DND-41 (cell line): ENCODE data around the gene MAN2B2.

Experiments
- ATAC-seq: fragments of 200-7000 bp; cut with Tn5 transposase; 3 replicates; pipeline ENCODE4 v1.9.1; 2021; ENCODE audit warnings: low read depth; ENCODE audit not compliant: insufficient read depth
- DNase-seq: peaks from one replicate; pipeline ENCODE4 v3.0.0-alpha.2; 2020
- H2AFZ ChIP-seq: 2 replicates; pipeline ENCODE4 v1.6.0; 2012; ENCODE audit warnings: low read depth, low read length
- H3K27ac ChIP-seq: 2 replicates; pipeline ENCODE4 v1.5.1; 2012; ENCODE audit warnings: low read length, inconsistent platforms
- H3K27me3 ChIP-seq: fragments of 200-600 bp; sonication (generic); 2 replicates; pipeline ENCODE4 v1.6.0; 2012; ENCODE audit warnings: low read length, mild to moderate bottlenecking, inconsistent platforms; ENCODE audit not compliant: insufficient read depth, poor library complexity
- H3K36me3 ChIP-seq: 2 replicates; pipeline ENCODE4 v1.5.1; 2012; ENCODE audit warnings: low read length, inconsistent platforms; ENCODE audit not compliant: insufficient read depth
- H3K4me1 ChIP-seq: 2 replicates; pipeline ENCODE4 v1.5.1; 2012; ENCODE audit warnings: mild to moderate bottlenecking, low read length; ENCODE audit not compliant: insufficient read depth
- H3K4me2 ChIP-seq: 2 replicates; pipeline ENCODE4 v1.6.0; 2012; ENCODE audit warnings: mild to moderate bottlenecking, moderate library complexity, low read length, inconsistent platforms; ENCODE audit not compliant: insufficient read depth
- H3K4me3 ChIP-seq, 2 experiments: fragments of 200-600 bp in 1 of 2; shearing (Covaris generic) in 1 of 2; 2 replicates each; pipeline ENCODE4 v1.5.1; 2012 to 2016; ENCODE audit warnings: inconsistent platforms in 2 of 2, low read length in 2 of 2, mild to moderate bottlenecking in 2 of 2, low read depth in 1 of 2, moderate library complexity in 1 of 2
- H3K79me2 ChIP-seq: 2 replicates; pipeline ENCODE4 v1.6.0; 2012; ENCODE audit warnings: low read length, inconsistent platforms; ENCODE audit not compliant: insufficient read depth
- H3K9ac ChIP-seq: 2 replicates; pipeline ENCODE4 v1.6.0; 2012; ENCODE audit warnings: low read depth, mild to moderate bottlenecking, inconsistent platforms, low read length, moderate library complexity
- H3K9me3 ChIP-seq: 2 replicates; pipeline ENCODE4 v1.5.1; 2012; ENCODE audit warnings: low read length, moderate library complexity, mild to moderate bottlenecking, inconsistent platforms; ENCODE audit not compliant: insufficient read depth, severe bottlenecking
- H4K20me1 ChIP-seq: 2 replicates; pipeline ENCODE4 v1.6.0; 2012; ENCODE audit warnings: low read length; ENCODE audit not compliant: insufficient read depth
- CTCF ChIP-seq: IDR thresholded peaks from 2 replicates; pipeline ENCODE4 v1.5.1; 2012; ENCODE audit warnings: borderline replicate concordance, low read length, moderate library complexity, mild to moderate bottlenecking; ENCODE audit not compliant: poor library complexity, severe bottlenecking; ENCODE audit errors: extremely low read depth
- EZH2 ChIP-seq: IDR thresholded peaks from 3 replicates; pipeline ENCODE4 v1.6.1; 2012; ENCODE audit warnings: borderline replicate concordance, low read depth, mild to moderate bottlenecking, moderate library complexity, low read length, inconsistent platforms; ENCODE audit not compliant: severe bottlenecking

Gene MAN2B2

GRCh38 chr4:6532658-6533057 lies 42.3 kb upstream of the MAN2B2 start:
- Histone ChIP-seq H3K4me3 (no peak overlapping the region), H3K9ac (no peak overlapping the region), H3K4me2 (no peak overlapping the region), H3K79me2 (no peaks in the 10 kb centered on the region), H3K27me3 (peaks cover 3% of the 10 kb centered on the region), H3K36me3 (no peaks in the 10 kb centered on the region), H4K20me1 (peaks cover 9% of the 10 kb centered on the region; the same call in 1 of the 2 replicates), H3K4me1 (no peaks in the 10 kb centered on the region), H3K9me3 (no peaks in the 10 kb centered on the region), H3K27ac (no peak overlapping the region), H2AFZ (no peak overlapping the region)
- no peak for ATAC-seq
- TF ChIP-seq CTCF = no peak
- no peak for TF ChIP-seq EZH2
- DNase-seq = no peak

DNA sequence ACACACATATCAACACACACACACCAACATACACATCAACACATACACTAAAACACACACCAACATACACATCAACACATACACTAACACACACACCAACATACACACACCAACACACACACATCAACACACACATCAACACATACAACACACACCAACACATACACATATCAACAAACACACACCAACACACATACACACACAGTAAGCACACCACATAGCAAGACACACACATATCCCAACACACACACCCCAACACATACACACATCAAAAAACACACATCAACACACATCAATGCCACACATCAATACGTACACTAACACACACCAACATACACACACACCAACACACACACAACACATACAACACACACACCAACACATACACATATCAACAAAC lies 40.9 kb upstream of the MAN2B2 start:
- H3K4me2 ChIP-seq = no peak overlapping the region
- DNase-seq (no peak), ATAC-seq (no peak)
- no peak overlapping the region for H3K27ac ChIP-seq
- H3K9me3 ChIP-seq = no peaks in the 10 kb centered on the region
- no peak overlapping the region for H3K4me3 ChIP-seq
- H2AFZ ChIP-seq = no peak overlapping the region
- H3K36me3 ChIP-seq = no peaks in the 10 kb centered on the region
- TF ChIP-seq CTCF (no peak), EZH2 (no peak)
- no peaks in the 10 kb centered on the region for H3K79me2 ChIP-seq
- no peaks in the 10 kb centered on the region for H3K27me3 ChIP-seq
- no peak overlapping the region for H3K9ac ChIP-seq
- H3K4me1 ChIP-seq = no peaks in the 10 kb centered on the region
- H4K20me1 ChIP-seq = peaks cover 7% of the 10 kb centered on the region; the same call in 1 of the 2 replicates

- TF ChIP-seq EZH2 (no peak), CTCF (no peak)
- no peaks in the 10 kb centered on the region for H3K9me3 ChIP-seq
- no peaks in the 10 kb centered on the region for H3K4me1 ChIP-seq
- H3K4me2 ChIP-seq = no peak overlapping the region
- no peak overlapping the region for H3K27ac ChIP-seq
- no peaks in the 10 kb centered on the region for H3K36me3 ChIP-seq
- no peak overlapping the region for H3K9ac ChIP-seq
- no peak for ATAC-seq
- DNase-seq = no peak
- 0 out of 2 replicates have a peak, but pooled peaks cover 6% of the 10 kb centered on the region for H4K20me1 ChIP-seq
- no peak overlapping the region for H3K4me3 ChIP-seq
- H3K27me3 ChIP-seq = no peaks in the 10 kb centered on the region
- no peak overlapping the region for H2AFZ ChIP-seq
- H3K79me2 ChIP-seq = no peaks in the 10 kb centered on the region
Measured at GRCh38 chr4:6534618-6535328, 40.2 kb upstream of the MAN2B2 start.

GRCh38 chr4:6535329-6535692 lies 39.7 kb upstream of the MAN2B2 start:
- no peak overlapping the region for H3K4me3 ChIP-seq

More at GRCh38 chr4:6535329-6535692, 39.7 kb upstream of the MAN2B2 start:
- H3K27ac ChIP-seq = no peak overlapping the region
- H3K4me1 ChIP-seq = no peaks in the 10 kb centered on the region
- no peak overlapping the region for H3K9ac ChIP-seq
- H3K27me3 ChIP-seq = no peaks in the 10 kb centered on the region
- H2AFZ ChIP-seq = no peak overlapping the region
- H3K79me2 ChIP-seq = no peaks in the 10 kb centered on the region
- TF ChIP-seq EZH2 (no peak), CTCF (no peak)
- H3K4me2 ChIP-seq = no peak overlapping the region
- no peaks in the 10 kb centered on the region for H3K9me3 ChIP-seq
- DNase-seq (no peak), ATAC-seq (no peak)
- 0 out of 2 replicates have a peak, but pooled peaks cover 6% of the 10 kb centered on the region for H4K20me1 ChIP-seq
- H3K36me3 ChIP-seq = no peaks in the 10 kb centered on the region
